HuH-7.5 (cell line): ENCODE measurements around the gene RAD50.
"Not testable (repeated sequence)": the region's sequence is repeated elsewhere in the genome, so short reads cannot be mapped to it uniquely, and the experiment has no call there.

Experiments used
- DNase-seq: peaks from one replicate; pipeline ENCODE4 v3.0.0; 2011; ENCODE audit warnings: low spot score

The RAD50 gene

DNA sequence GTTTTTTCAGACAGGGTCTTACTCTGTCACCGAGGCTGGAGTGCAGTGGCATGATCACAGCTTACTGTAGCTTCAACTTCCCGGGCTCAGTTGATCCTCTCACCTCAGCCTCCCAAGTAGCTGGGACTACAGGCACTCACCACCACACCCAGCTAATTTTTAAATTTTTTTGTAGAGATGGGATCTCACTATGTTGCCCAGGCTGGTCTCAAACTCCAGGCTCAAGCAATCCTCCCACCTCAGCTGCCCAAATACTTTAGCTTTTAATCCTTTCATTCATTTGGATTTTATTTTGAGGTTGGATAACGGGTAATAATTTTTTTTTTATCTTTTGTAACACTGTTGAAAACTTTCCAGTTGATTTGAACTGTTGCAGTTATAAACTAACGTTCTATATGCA is 76.8 kb downstream of the RAD50 start:
- DNase-seq = not testable (repeated sequence)

DNA sequence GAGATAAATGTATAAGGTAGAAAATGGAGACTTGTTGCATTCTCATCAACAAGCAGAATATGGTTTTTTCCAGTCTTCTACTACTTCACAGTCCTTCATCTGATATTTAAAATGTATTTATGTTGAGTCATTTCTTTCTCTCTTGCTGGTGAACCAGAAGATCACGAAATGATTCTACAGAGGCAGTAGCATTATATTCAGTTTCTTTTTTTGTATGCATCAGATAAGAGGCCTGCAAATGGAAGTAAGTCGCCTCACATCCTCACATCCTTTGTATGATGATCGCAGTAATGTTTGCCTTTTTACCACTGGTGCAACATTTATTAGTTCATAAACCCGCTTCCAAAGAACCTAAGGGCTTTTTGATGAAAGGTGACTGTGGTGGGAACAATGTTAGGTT is 79.1 kb downstream of the RAD50 start:
- no peak for DNase-seq

- no peak for DNase-seq
These were observed 80.5 kb downstream of the RAD50 start for GRCh38 chr5:132637241-132637640.

- no peak for DNase-seq
These were observed 82.9 kb downstream of the RAD50 start for GRCh38 chr5:132639706-132640130.

DNA sequence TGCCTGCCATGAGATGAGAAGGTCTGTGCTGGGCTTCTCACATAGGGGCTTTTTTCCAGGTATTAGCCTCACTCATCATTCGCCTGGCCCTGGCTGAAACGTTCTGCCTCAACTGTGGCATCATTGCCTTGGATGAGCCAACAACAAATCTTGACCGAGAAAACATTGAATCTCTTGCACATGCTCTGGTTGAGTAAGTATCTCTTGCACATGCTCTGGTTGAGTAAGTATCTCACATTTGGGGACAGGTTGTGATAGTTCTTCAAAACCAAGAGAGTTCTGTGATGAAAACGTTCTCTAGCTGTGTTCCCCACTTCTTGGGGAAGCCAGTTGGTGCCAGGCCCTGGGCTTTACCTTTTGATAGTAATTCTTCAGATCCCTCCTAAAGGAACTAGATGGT is 83.8 kb downstream of the RAD50 start:
- no peak for DNase-seq

- no peak for DNase-seq
These were observed 84.5 kb downstream of the RAD50 start for GRCh38 chr5:132641241-132641723.

- DNase-seq = no peak
These were observed 85.1 kb downstream of the RAD50 start for GRCh38 chr5:132641841-132642240.

DNA sequence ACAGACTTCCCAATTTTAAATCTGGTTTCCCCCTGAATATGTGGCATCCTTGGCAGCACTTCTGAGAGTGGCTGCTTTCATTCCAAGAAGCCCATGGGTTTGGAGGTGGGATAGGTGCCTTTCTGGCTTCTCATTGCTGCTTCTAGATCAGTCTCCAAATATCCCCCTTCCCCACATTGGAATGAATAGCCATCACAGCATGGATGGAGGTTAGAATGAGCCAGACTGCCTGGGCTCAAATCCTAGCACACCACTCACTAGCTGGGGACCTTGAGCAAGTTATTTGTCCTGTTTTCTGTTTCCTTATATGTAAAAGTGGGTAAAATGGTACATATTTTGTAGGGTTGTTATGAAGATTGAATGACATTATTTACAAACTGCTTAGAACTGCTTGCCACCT is 87.4 kb downstream of the RAD50 start:
- DNase-seq = no peak

DNA sequence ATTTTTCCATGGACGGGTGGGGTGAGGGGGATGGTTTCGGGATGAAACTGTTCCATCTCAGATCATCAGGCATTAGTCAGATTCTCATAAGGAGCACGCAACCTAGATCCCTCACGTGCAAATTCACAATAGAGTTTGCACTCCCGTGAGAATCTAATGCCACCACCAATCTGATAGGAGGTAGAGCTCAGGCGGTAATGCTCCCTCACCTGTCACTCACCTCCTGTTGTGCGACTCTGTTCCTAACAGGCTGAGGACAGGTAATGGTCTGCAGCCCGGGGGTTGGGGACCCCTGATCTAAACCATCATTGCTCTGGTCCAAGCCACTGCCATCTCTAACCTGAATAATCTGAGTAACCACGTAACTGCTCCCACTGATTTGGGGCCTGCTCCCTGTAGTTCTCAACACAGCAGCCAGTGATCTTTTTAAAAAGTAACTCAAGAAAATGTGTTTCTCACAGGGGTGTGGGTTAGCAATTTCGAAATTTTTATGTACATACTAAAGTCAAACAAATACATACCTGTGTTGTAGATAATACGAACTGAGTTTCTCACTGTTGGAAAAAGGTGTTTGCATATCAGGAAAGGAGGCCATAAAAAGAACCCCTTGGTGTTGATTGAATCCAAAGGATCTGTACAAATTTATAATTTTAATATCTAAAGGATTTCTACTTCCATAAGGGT is 89.9 kb downstream of the RAD50 start:
- DNase-seq = no peak

DNA sequence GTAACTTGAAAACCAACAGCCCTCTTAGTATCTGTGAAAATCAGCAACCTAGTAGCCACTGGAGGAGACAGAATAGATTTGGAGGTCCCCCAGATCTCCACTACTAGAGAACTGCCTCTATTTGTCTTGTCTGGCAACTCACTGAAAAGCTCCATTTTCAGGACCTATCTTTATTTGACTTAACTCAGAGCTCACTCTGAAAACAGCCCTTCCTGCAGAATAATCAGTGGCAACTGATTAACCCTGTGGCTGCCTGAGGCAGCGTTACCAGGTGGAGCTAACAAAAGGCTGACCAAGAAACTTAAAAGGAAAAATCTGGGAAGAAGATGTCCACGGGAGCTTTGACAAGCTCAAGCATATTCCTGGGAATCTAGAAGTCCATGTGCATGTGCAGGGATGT is 90.7 kb downstream of the RAD50 start:
- DNase-seq = no peak

DNA sequence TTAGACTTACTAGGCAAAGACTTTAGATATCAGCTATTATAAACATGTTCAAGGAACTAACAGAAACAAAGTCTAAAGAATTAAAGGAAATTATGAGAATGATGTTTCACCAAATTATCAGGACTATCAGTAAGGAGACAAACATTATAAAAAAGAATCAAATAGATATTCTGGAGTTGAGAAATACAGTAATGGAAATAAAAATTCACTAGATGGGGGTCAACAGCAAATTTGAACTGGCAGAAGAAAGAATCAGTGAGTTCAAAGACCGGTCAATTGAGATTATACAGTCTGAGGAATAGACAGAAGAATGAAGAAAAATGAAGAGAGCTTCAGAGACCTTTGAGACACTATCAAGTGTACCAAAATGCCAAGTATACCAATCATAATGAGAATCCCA is 91.6 kb downstream of the RAD50 start:
- no peak for DNase-seq

GRCh38 chr5:132651838-132652469 is 95.2 kb downstream of the RAD50 start:
- DNase-seq = no peak

DNA sequence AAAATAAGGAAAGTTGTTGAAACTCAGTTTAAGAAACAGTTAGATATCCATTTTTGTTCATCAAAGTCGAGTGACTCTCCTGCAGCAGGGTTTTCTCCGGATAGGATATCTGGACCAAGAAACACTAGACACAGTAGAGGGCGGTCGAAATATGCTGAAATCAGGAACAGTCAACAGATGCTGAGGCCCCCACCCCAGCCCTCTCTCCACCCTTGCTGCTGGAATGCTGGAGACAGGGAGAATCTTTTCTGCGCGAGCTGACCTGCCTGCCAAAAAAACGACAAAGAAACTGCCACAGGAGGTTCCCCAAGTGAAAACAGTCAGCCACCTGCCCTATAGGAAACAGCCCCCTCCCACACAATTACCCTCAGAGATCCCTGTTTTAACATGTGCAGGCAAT is 96.9 kb downstream of the RAD50 start:
- no peak for DNase-seq

DNA sequence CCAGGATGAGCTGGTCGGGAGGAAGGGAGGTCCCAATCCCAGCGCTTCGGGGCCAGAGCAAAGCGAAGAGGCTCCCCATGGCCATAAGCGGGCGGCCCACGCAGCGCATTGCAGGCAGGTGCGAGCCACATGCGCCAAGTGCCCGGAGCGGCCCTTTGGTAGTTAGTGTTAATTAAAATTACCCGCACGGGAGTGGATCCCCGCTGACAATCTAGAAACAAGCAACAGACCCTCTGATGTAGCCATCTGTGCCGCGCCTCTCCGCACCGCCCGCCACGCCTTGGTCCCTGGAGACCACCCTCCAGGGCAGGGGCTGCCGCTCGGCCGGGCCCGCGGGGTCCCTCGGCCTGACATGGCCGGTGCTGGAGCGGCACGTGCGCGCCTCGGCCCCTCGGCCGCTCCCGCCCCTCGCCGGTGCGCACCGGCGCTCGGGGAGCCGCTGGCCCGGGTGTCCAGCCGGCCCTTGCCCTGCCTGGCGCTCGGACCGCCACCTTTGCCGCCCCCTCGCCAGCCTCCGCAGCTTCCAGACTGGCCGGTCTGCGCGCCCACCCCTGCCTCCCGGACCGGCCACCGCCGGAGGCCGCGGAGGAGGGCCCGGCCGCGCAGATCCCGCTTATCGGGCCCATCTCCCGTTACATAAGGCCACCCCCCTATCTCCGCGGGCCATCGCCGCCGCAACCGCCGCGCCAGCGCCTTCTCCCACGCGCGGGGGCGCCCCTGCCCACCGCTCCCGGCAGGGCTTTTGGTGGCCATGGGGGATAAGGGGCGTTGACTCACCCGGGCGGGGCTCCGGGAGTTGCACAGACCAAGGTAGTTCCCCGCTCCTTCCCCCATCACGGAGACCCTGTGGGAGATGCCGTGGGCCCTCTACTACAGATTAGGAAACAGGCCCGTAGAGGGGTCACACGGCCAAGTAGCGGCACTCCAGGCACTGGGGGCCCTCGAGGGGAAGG is 99.3 kb downstream of the RAD50 start:
- no peak for DNase-seq

DNA sequence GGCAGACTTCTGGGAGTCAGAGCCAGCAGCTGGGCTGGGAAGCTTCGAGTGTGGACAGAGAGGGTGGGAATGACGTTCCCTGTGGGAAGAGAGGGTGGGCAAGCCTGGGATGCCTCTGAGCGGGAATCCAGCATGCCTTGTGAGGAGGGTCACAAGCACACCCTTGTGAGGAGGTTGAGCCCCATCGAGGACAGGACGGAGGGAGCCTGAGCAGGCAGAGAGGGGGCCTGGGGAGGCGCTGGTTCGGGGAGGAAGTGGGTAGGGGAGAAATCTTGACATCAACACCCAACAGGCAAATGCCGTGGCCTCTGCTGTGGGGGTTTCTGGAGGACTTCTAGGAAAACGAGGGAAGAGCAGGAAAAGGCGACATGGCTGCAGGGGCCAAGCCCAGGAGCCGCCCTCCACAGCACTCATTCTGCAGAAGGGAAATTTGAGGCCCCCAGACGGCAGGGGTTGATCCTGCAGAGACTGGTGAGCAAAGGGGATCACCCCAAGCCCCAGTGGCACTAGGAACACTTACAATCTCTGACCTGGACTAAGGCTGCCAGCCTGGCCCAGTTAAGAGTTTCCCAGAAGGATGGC is 100.1 kb downstream of the RAD50 start:
- DNase-seq = no peak

GRCh38 chr5:132657676-132658380 is 101.1 kb downstream of the RAD50 start, which contains the start of gene IL13:
IL13 (plus strand) TSS chr5:132658173; CDS start chr5:132658187, 14 bp downstream.
- DNase-seq = no peak

DNA sequence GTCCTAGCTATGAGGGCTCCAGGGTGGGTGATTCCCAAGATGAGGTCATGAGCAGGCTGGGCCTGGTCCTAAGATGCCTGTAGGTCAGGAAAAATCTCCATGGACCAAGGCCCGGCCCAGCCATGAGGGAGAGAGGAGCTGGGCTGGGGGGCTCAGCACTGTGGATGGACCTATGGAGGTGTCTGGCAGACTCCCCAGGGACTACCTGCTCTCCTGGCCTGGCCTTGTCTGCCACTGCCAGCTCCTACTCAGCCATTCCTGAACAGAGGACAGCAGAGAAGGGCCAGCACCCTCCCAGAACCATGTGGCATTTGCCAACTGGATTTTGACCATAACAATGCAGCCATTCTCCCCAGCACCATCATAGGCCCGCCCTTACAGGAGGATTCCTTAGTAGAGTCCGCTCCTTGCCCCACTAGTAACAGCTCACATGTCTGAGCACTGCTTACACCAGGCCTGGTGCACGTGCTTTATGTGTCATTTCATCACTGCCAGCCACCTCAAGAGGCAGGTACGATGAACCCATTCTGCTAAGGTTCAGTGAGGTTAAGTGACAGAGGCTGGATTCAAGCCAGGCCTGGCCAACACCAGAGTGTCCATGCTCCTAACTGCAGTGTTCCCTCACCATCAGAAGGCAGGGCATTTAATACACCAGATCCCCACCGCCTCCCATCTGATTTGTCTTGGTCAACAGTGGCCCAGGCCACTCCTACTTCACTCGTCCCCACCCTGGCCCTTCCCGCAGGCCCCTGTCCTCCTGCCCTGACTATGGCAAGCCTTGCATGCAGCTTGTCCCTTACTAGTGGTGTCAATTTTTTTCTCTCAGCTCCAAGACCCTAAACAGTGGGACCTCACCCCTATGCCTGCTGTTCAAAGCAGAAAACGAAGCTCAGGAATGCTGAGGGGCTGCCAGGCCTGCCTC is 101.9 kb downstream of the RAD50 start:
- DNase-seq = no peak

GRCh38 chr5:132659598-132660493 is 103.1 kb downstream of the RAD50 start:
- DNase-seq = no peak

GRCh38 chr5:132661231-132662003 is 104.6 kb downstream of the RAD50 start:
- no peak for DNase-seq
